MM.1S (cell line): ENCODE data around the gene DPP9.

Experiments used
- CTCF ChIP-seq: fragments of 300-600 bp; sonication (generic); IDR thresholded peaks from 2 replicates; pipeline ENCODE4 v1.5.1; 2016; ENCODE audit warnings: antibody characterized with exemption, low read length, mixed read lengths
- EZH2 ChIP-seq: fragments of 300-600 bp; sonication (generic); optimal IDR thresholded peaks from 2 replicates; pipeline ENCODE3; 2017; ENCODE audit warnings: low read depth, mild to moderate bottlenecking, antibody characterized with exemption, low read length, mixed read lengths
- EZH2phosphoT487 ChIP-seq: fragments of 300-600 bp; sonication (generic); IDR thresholded peaks from 2 replicates; pipeline ENCODE4 v1.6.1; 2018; ENCODE audit warnings: antibody characterized with exemption, low read length

GRCh38 chr19:4662020-4662695, 61.5 kb downstream of the DPP9 start:
- TF ChIP-seq CTCF: no peak
- TF ChIP-seq EZH2: no peak
- no peak for TF ChIP-seq EZH2phosphoT487
